K562 (cell line): ENCODE results near the gene IRF5. TPM values are rescaled to one million over a fixed set of nuclear protein-coding genes. Genes with fewer than 3 reads are reported as not detected.

Source experiments
- ATAC-seq: fragments of 200-7000 bp; cut with Tn5 transposase; 3 replicates; pipeline ENCODE4 v1.9.1; 2020; ENCODE audit warnings: moderate library complexity
- BruUV-seq: library from RNA; stranded (reverse); fragments of 400-500 nt; replicated peaks from 2 replicates; lab custom pipeline; 2021; lab: Mats Ljungman, UMichigan
- CTCF ChIA-PET: fragments of 300-600 bp; formaldehyde crosslinking; extraction: SDS; loops from one replicate; lab custom pipeline; 2021; ENCODE audit warnings: low intra/inter-chr PET ratio; lab: Yijun Ruan, JAX
- POLR2A ChIA-PET: fragments of 300-600, 350-650 bp; sonication (Branson Sonifier 250); formaldehyde crosslinking; extraction: SDS; loops from one replicate; lab custom pipeline; 2021; ENCODE audit warnings: antibody characterized with exemption, inconsistent platforms; lab: Yijun Ruan, JAX
- DNase-seq, 4 experiments: peaks; one replicate each; pipeline versions ENCODE4 v3.0.0 to v3.0.0-alpha.2; 2011 to 2018; ENCODE audit warnings: low spot score in 3 of 4, mixed read lengths in 3 of 4; ENCODE audit errors: extremely low read depth in 1 of 4
- FAIRE-seq: peaks from 2 replicates; lab custom pipeline; 2011; peaks lifted over from hg19 to GRCh38; lab: Jason Lieb, UNC
- H2AFZ ChIP-seq: 2 replicates; pipeline ENCODE4 v1.6.0; 2011; ENCODE audit warnings: low read depth, low read length, control low read depth, inconsistent platforms
- H3K27ac ChIP-seq: fragments of 200-600 bp; 3 replicates; pipeline ENCODE4 v1.8.0; 2011; ENCODE audit warnings: low read depth, mild to moderate bottlenecking, control low read depth, inconsistent platforms, low read length, moderate library complexity, mixed read lengths; ENCODE audit errors: extremely low read depth
- H3K27me3 ChIP-seq, 2 experiments: fragments of 300-600 bp in 1 of 2; 2 replicates in 1 of 2; 3 replicates in 1 of 2; pipeline versions ENCODE4 v1.6.0 to v1.8.0; 2011; ENCODE audit warnings: inconsistent platforms in 2 of 2, low read length in 2 of 2, mild to moderate bottlenecking in 1 of 2, mixed read lengths in 1 of 2, moderate library complexity in 1 of 2; ENCODE audit not compliant: control insufficient read depth in 2 of 2, insufficient read depth in 2 of 2
- H3K36me3 ChIP-seq: fragments of 300-600 bp; 3 replicates; pipeline ENCODE4 v1.8.0; 2011; ENCODE audit warnings: mild to moderate bottlenecking, low read length, inconsistent platforms; ENCODE audit not compliant: control insufficient read depth, insufficient read depth
- H3K4me1 ChIP-seq, 2 experiments: fragments of 200-600 bp in 1 of 2; replicated peaks in 1 of 2; 2 replicates in 1 of 2; 3 replicates in 1 of 2; pipeline versions ENCODE4 v1.5.1 to v1.8.0; 2011; ENCODE audit warnings: inconsistent platforms in 2 of 2, low read length in 2 of 2, mild to moderate bottlenecking in 1 of 2, mixed read lengths in 1 of 2, moderate library complexity in 1 of 2; ENCODE audit not compliant: control insufficient read depth in 2 of 2, insufficient read depth in 2 of 2
- H3K4me2 ChIP-seq: 2 replicates; pipeline ENCODE4 v1.6.1; 2011; ENCODE audit warnings: low read length, control low read depth, inconsistent platforms, mixed read lengths; ENCODE audit not compliant: insufficient read depth
- H3K4me3 ChIP-seq: fragments of 200-600 bp; sonication (generic), shearing (Covaris generic); 2 replicates; pipeline ENCODE4 v1.5.1; 2016; ENCODE audit warnings: control low read depth, inconsistent platforms
- H3K79me2 ChIP-seq: fragments of 200-600 bp; 3 replicates; pipeline ENCODE4 v1.8.0; 2011; ENCODE audit warnings: low read length, inconsistent platforms; ENCODE audit not compliant: control insufficient read depth, insufficient read depth
- H3K9ac ChIP-seq, 2 experiments: 2 replicates each; pipeline versions ENCODE4 v1.6.0 to v1.6.1; 2011; ENCODE audit warnings: low read depth in 2 of 2, low read length in 2 of 2, control low read depth in 1 of 2, inconsistent platforms in 1 of 2, mild to moderate bottlenecking in 1 of 2, mixed read lengths in 1 of 2; ENCODE audit not compliant: insufficient read depth in 1 of 2
- H3K9me1 ChIP-seq: one replicate; pipeline ENCODE4 v1.6.0; 2011; ENCODE audit warnings: inconsistent platforms, mild to moderate bottlenecking, low read length, moderate library complexity; ENCODE audit not compliant: control insufficient read depth, insufficient read depth
- H3K9me3 ChIP-seq: replicated peaks from 2 replicates; pipeline ENCODE4 v1.5.1; 2011; ENCODE audit warnings: low read depth, low read length, inconsistent platforms; ENCODE audit not compliant: control insufficient read depth, insufficient read depth
- H4K20me1 ChIP-seq: replicated peaks from 2 replicates; pipeline ENCODE4 v1.6.1; 2011; ENCODE audit warnings: low read length, inconsistent platforms, mixed read lengths; ENCODE audit not compliant: control insufficient read depth, insufficient read depth
- ARID2 ChIP-seq: fragments of 450-650 bp; IDR thresholded peaks from 2 replicates; pipeline ENCODE4 v1.6.1; 2017; ENCODE audit warnings: antibody characterized with exemption, mild to moderate bottlenecking
- BMI1 ChIP-seq: fragments of 150-350 bp; IDR thresholded peaks from 2 replicates; pipeline ENCODE4 v1.6.1; 2014; ENCODE audit warnings: low read length
- CBFA2T2 ChIP-seq: fragments of 450-650 bp; conservative IDR thresholded peaks from 2 replicates; pipeline ENCODE4 v1.6.1; 2017; ENCODE audit warnings: mild to moderate bottlenecking
- CBFA2T3 ChIP-seq: fragments of 450-650 bp; IDR thresholded peaks from 2 replicates; pipeline ENCODE4 v1.6.1; 2017
- FOXJ3 ChIP-seq: sonication (generic); formaldehyde crosslinking; IDR thresholded peaks from 2 replicates; pipeline ENCODE4 v1.4.0; 2020; ENCODE audit warnings: mild to moderate bottlenecking, missing genetic modification reagents
- KDM1A ChIP-seq, 2 experiments: fragments of 450-650 bp; IDR thresholded peaks; 2 replicates each; pipeline ENCODE4 v1.6.1; 2016; ENCODE audit warnings: mild to moderate bottlenecking in 2 of 2
- LARP7 ChIP-seq: fragments of 450-650 bp; IDR thresholded peaks from 2 replicates; pipeline ENCODE4 v1.6.1; 2016
- NFIX ChIP-seq: fragments of 250-450 bp; sonication (Bioruptor Pico); IDR thresholded peaks from 2 replicates; pipeline ENCODE4 v1.4.0; 2020; ENCODE audit warnings: low read depth, mild to moderate bottlenecking, moderate library complexity
- PCBP2 ChIP-seq: fragments of 200-400 bp; formaldehyde crosslinking; IDR thresholded peaks from 2 replicates; pipeline ENCODE4 v1.6.1; 2018; ENCODE audit warnings: low read length, low read depth, mild to moderate bottlenecking, moderate library complexity; ENCODE audit not compliant: poor library complexity, severe bottlenecking
- PRPF4 ChIP-seq: fragments of 200-400 bp; formaldehyde crosslinking; IDR thresholded peaks from one replicate; pipeline ENCODE4 v1.6.1; 2017; ENCODE audit warnings: low read length, low read depth, mild to moderate bottlenecking; ENCODE audit not compliant: insufficient read depth, poor library complexity, severe bottlenecking
- RCOR1 ChIP-seq, 2 experiments: IDR thresholded peaks; 2 replicates each; pipeline ENCODE4 v1.6.1; 2012; ENCODE audit warnings: low read depth in 2 of 2, low read length in 2 of 2, borderline replicate concordance in 1 of 2, improper control_type of control experiment in 1 of 2
- SMARCB1 ChIP-seq: IDR thresholded peaks from 2 replicates; pipeline ENCODE4 v1.6.1; 2011; ENCODE audit warnings: improper control_type of control experiment, low read depth; ENCODE audit not compliant: insufficient read length
- XRCC5 ChIP-seq: fragments of 200-400 bp; formaldehyde crosslinking; IDR thresholded peaks from 2 replicates; pipeline ENCODE4 v1.6.1; 2017; ENCODE audit warnings: low read depth, mild to moderate bottlenecking, low read length
- ZNF212 ChIP-seq: fragments of 450-650 bp; formaldehyde crosslinking; IDR thresholded peaks from 2 replicates; pipeline ENCODE4 v1.4.0; 2020; ENCODE audit warnings: mild to moderate bottlenecking
- ZNF778 ChIP-seq: fragments of 450-650 bp; formaldehyde crosslinking; IDR thresholded peaks from 2 replicates; pipeline ENCODE4 v1.4.0; 2020; ENCODE audit warnings: mild to moderate bottlenecking, moderate library complexity
- in situ Hi-C: fragments of 300-500 bp; cut with MboI; formaldehyde crosslinking; loops from 4 replicates; pipeline ENCODE4 v1.15.0; 2018; ENCODE audit warnings: inconsistent platforms, mixed read lengths
- intact Hi-C: fragments of 100-400 bp; cut with micrococcal nuclease; formaldehyde crosslinking; loops from 2 replicates; pipeline ENCODE4 v1.14.2; 2022
- polyA plus RNA-seq, 8 experiments: library from polyadenylated mRNA; depleted of rRNA in 4 of 8; stranded (reverse) in 5 of 8; unstranded in 3 of 8; fragments of >200 nt; fragmentation: Nextera tagmentation in 2 of 8; fragmentation: Illumina TruSeq in 1 of 8; extraction: Ambion mirVana in 2 of 8; extraction: Trizol in 1 of 8; gene quantifications; 2 replicates each; pipeline versions ENCODE4 v1.2.1 to v1.2.3, GENCODE V29; 2011 to 2014; ENCODE audit warnings: inconsistent platforms in 1 of 8, missing spikeins in 1 of 8
- total RNA-seq, 7 experiments: library from RNA; depleted of rRNA in 6 of 7; stranded (reverse); fragments of >200 nt in 6 of 7; fragmentation: Illumina TruSeq in 2 of 7; extraction: Trizol in 2 of 7; gene quantifications; 2 replicates each; pipeline versions ENCODE4 v1.2.1 to v1.2.3, GENCODE V29; 2011 to 2021; ENCODE audit warnings: low replicate concordance in 1 of 7
- TF ChIP-seq, protein P1 (sequence below), 2 experiments: IDR thresholded peaks in 1 of 2; conservative IDR thresholded peaks in 1 of 2; 2 replicates each; pipeline ENCODE4 v1.6.1; 2016; ENCODE audit warnings: low read depth in 2 of 2, mild to moderate bottlenecking in 1 of 2, missing compliant biosample characterization in 1 of 2, missing genetic modification characterization in 1 of 2, moderate library complexity in 1 of 2
- TF ChIP-seq, protein P2 (sequence below): sonication (generic); formaldehyde crosslinking; IDR thresholded peaks from 2 replicates; pipeline ENCODE4 v1.8.0; 2023; ENCODE audit warnings: missing genetic modification reagents, mild to moderate bottlenecking, borderline replicate concordance

IRF5 gene
- total and polyA plus RNA-seq, 9 of the 15 experiments (the other 6 are each of a cell fraction or from before 2014, with no cell fraction given): 0.04 TPM; not detected in 8

DNA sequence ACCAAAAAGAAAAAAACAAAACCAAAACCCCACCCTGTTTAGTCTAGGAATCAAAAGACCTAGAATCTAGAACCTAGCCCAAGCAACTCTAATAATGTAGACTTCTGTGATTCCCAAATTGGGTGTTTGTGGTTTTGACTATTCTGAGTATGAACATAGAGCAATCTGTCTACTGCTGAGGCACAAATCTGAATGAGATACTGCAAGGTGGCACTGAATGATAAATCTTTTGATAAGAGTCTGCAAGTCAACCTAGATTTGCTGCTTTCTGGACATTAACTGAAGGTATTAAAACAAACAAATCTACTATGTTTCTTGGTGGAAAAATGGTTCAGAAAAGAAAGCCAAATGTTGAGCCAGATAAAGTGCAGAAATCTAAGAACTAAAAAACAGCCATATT lies 50.6 kb downstream of the IRF5 start:
- Histone ChIP-seq H2AFZ (no peak overlapping the region), H3K4me3 (no peak overlapping the region), H3K27me3 (no peaks in the 10 kb centered on the region), H3K79me2 (no peaks in the 10 kb centered on the region), H3K4me2 (no peak overlapping the region), H3K4me1 (no peaks in the 10 kb centered on the region), H3K9ac (no peak overlapping the region), H3K9me3 (no peaks in the 10 kb centered on the region), H3K36me3 (peaks cover 94% of the 10 kb centered on the region), H4K20me1 (no peaks in the 10 kb centered on the region; the same call in 1 of the 2 replicates), H3K9me1 (peaks cover 6% of the 10 kb centered on the region), H3K27ac (no peak overlapping the region)
- CTCF ChIA-PET: no interaction called here
- DNase-seq (no peak), FAIRE-seq (no peak), ATAC-seq (no peak)
- no TSS peak for BruUV-seq
- in situ Hi-C loops: no loop called here
- POLR2A ChIA-PET: no interaction called here
- intact Hi-C loops: no loop called here
- no peak for TF ChIP-seq ARID2
- no peak for TF ChIP-seq LARP7
- no peak for TF ChIP-seq XRCC5
- no peak for TF ChIP-seq ZNF778 (CRISPR knock-in tag)
- TF ChIP-seq ZNF212 (CRISPR knock-in tag): no peak
- TF ChIP-seq BMI1: no peak
- peak; percentile 51; the same call in 1 of the 2 replicates for TF ChIP-seq CBFA2T3
- no peak for TF ChIP-seq NFIX
- no peak for TF ChIP-seq PCBP2
- TF ChIP-seq RCOR1 (IDR thresholded peaks at IDR 0.05; ENCODE audit: borderline replicate concordance in 1 of 2, low read depth in 2 of 2, low read length in 2 of 2): peak; percentile 10 to 89; a peak in 2 of 4 replicates
- TF ChIP-seq FOXJ3 (CRISPR knock-in tag): no peak
- no peak for TF ChIP-seq SMARCB1
- TF ChIP-seq PRPF4: no peak
- peak; percentile 16; the same call in 1 of the 2 replicates for TF ChIP-seq CBFA2T2
- peak; percentile 76 to 83 for TF ChIP-seq KDM1A (IDR thresholded peaks at IDR 0.05)
- TF ChIP-seq, protein P1, sequence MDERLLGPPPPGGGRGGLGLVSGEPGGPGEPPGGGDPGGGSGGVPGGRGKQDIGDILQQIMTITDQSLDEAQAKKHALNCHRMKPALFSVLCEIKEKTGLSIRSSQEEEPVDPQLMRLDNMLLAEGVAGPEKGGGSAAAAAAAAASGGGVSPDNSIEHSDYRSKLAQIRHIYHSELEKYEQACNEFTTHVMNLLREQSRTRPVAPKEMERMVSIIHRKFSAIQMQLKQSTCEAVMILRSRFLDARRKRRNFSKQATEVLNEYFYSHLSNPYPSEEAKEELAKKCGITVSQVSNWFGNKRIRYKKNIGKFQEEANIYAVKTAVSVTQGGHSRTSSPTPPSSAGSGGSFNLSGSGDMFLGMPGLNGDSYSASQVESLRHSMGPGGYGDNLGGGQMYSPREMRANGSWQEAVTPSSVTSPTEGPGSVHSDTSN (CRISPR knock-in tag; IDR thresholded peaks at IDR 0.05; ENCODE audit: low read depth): no peak
- TF ChIP-seq, protein P1 (tag; conservative IDR thresholded peaks at IDR 0.05; ENCODE audit: low read depth): no peak
- TF ChIP-seq, protein P2, sequence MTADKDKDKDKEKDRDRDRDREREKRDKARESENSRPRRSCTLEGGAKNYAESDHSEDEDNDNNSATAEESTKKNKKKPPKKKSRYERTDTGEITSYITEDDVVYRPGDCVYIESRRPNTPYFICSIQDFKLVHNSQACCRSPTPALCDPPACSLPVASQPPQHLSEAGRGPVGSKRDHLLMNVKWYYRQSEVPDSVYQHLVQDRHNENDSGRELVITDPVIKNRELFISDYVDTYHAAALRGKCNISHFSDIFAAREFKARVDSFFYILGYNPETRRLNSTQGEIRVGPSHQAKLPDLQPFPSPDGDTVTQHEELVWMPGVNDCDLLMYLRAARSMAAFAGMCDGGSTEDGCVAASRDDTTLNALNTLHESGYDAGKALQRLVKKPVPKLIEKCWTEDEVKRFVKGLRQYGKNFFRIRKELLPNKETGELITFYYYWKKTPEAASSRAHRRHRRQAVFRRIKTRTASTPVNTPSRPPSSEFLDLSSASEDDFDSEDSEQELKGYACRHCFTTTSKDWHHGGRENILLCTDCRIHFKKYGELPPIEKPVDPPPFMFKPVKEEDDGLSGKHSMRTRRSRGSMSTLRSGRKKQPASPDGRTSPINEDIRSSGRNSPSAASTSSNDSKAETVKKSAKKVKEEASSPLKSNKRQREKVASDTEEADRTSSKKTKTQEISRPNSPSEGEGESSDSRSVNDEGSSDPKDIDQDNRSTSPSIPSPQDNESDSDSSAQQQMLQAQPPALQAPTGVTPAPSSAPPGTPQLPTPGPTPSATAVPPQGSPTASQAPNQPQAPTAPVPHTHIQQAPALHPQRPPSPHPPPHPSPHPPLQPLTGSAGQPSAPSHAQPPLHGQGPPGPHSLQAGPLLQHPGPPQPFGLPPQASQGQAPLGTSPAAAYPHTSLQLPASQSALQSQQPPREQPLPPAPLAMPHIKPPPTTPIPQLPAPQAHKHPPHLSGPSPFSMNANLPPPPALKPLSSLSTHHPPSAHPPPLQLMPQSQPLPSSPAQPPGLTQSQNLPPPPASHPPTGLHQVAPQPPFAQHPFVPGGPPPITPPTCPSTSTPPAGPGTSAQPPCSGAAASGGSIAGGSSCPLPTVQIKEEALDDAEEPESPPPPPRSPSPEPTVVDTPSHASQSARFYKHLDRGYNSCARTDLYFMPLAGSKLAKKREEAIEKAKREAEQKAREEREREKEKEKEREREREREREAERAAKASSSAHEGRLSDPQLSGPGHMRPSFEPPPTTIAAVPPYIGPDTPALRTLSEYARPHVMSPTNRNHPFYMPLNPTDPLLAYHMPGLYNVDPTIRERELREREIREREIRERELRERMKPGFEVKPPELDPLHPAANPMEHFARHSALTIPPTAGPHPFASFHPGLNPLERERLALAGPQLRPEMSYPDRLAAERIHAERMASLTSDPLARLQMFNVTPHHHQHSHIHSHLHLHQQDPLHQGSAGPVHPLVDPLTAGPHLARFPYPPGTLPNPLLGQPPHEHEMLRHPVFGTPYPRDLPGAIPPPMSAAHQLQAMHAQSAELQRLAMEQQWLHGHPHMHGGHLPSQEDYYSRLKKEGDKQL (CRISPR knock-in tag): no peak
